Activated CD8-positive, alpha-beta memory T cell treated with anti-CD3 and anti-CD28 coated beads for 36 hours (primary cell): ENCODE results near the gene TRIM14. TPM values are rescaled to one million over a fixed set of nuclear protein-coding genes. Genes with fewer than 3 reads are reported as not detected.

Source experiments
- CTCF ChIA-PET: fragments of 350-600 bp; sonication (Branson Sonifier 250); formaldehyde crosslinking; loops from one replicate; lab custom pipeline; 2021; ENCODE audit warnings: antibody characterized with exemption; lab: Charles Lee
- POLR2A ChIA-PET: fragments of 350-600 bp; sonication (Branson Sonifier 250); formaldehyde crosslinking; loops from one replicate; lab custom pipeline; 2021; ENCODE audit warnings: antibody characterized with exemption; lab: Charles Lee
- total RNA-seq, 2 experiments: library from RNA; stranded (reverse); gene quantifications; one replicate each; pipeline ENCODE4 v1.2.3, GENCODE V29; 2021

The TRIM14 gene
- total RNA-seq, 2 experiments from 2014 or later: 44.6 to 45.1 TPM

DNA sequence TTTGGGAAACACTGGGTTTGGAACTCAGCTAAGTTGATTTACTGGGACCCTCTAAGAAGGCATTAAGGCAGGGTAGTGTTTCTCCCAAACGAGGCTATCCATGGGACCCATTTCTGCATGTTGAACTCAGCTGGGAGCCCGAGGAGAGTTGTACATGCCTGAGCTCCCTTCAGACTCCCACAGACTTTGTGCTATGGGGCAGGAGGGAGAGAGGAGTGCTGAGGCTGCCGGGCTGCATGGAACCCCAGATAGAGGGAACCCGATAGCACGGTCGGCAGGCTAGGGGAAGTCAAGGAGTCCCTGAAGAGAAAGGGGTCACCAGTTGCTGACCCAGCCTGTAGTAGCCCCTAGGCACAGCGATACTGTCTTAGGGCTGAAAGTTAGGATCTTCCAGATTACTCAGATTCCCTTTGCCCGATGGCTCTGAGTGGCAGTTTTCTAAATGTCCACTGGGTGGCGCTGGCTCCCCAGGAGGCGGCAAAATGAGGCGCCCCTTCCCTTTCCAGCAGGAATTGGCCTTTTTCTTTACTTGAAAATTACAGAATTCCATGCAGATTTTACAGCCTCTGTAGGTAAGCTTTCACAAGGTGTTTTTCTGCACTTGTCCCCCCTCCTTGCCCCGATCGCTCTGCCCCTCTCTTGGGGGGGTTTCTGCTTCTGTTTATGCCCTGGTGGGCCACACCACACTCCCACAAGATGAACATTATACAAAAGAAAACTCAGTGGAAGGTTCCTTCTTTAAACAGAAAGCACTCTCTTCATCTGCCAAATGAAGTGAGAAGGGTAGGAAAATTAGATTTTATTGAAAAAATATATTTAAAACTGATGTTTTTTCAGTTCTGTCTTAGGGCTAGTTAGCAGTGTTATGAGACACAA, 44.7 kb downstream of the TRIM14 start:
- CTCF ChIA-PET: interaction anchor here (0.9 to 2.4 kb wide), 14 partner anchors 10 to 189 kb away, joined by 3 to 9 read pairs (median 4); partner anchors contain the start of gene NANS
- POLR2A ChIA-PET: interaction anchor here (0.7 to 1.0 kb wide), 2 partner anchors 18 to 170 kb away, joined by 3 to 4 read pairs; partner anchors contain the start of gene NANS

GRCh38 chr9:98071737-98072136, 47.3 kb downstream of the TRIM14 start:
- POLR2A ChIA-PET: interaction anchor here (0.9 kb wide), 1 partner anchor 15 kb away, joined by 5 read pairs; no protein-coding TSS in a partner anchor

DNA sequence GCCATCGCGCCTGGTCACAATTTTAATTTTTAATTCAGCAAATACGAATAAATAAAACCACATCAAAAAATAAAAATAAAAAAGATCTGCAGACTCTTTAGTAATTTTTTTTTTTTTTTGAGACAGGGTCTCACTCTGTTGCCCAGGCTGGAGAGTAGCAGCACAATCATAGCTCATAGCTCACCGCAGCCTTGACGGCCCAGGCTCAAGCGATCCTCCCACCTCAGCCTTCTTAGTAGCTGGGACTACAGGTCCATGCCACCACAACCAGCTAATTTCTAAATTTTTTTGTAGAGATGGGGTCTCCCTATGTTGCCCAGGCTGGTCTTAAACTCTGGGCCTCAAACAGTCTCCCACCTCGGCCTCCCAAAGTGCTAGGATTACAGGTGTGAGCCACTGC, 48.3 kb downstream of the TRIM14 start:
- CTCF ChIA-PET: no interaction called here
- POLR2A ChIA-PET: no interaction called here

More at GRCh38 chr9:98071737-98072136, 47.3 kb downstream of the TRIM14 start:
- CTCF ChIA-PET: no interaction called here

DNA sequence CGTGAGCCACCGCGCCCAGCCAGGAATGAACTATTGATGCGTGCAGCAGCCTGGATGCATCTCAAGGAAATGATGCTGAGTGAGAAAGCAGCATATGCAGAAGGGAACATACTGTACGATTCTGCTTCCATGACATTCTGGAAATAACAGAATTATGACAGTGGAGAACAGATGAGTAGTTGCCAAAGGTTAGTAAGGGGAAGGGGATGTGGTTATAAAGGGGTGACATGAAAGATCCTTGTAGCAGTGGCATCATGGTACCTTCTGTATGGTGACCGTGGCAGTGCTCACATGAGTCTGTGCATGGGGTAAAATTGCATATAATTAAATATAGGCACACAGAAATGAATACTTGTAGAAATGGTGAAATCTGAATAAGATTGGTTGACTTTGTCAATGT, 49.5 kb downstream of the TRIM14 start:
- ChIA-PET POLR2A (no interaction called here), CTCF (no interaction called here)

DNA sequence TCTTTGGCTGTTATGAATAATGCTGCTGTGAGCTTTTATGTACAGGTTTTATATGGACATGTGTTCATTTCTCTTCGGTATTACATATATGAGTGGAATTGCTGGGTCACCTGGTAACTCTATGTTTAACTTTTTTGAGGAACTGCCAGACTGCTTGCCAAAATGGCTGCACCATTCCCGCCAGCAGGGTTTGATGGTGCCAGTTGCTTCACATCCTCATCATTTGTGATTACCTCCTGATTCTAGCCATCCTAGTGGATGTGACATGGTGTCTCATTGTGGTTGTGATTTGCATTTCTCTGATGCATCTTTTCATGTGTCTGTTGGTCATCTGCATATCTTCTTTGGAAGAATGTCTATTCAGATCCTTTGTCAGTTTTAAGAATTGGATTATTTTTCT, 51.8 kb downstream of the TRIM14 start:
- POLR2A ChIA-PET: no interaction called here
- CTCF ChIA-PET: no interaction called here

GRCh38 chr9:98066235-98066634, 52.8 kb downstream of the TRIM14 start:
- CTCF ChIA-PET: no interaction called here
- POLR2A ChIA-PET: no interaction called here

DNA sequence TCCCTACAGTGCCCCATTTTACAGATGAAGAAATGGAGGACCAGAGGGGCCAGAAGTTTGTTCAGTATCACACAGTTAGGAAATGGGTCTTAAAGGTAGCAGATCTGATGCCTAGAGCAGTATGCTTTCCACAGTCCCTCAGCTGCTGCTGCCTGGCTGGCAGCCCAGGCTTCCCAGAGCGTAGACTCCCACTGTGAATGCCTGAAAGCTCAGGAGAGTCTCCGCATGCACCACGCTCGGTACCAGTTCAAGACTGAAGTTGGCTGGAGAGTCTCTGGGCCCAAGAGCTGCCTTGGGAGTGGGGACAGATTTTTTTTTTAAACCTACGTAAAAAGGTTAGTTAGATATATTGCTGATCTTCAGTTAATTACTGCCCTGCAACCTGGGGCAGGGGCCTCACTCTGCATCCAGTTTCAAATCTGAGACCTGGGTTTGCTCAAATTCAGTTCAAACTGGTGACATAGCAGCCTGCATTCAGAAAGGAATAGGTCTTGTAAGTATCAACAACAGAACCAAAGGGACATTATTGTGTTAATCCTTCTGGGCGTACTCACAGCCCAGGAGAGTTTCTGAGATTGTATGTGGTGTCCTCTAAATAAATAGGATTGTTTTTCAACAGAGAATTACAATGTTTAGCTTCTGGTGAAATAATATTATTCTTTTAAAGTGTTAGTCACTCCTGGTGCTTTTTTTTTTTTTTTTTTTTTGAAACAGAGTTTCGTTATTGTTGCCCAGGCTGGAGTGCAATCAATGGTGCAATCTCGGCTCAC, 54.2 kb downstream of the TRIM14 start:
- CTCF ChIA-PET: interaction anchor here (0.7 kb wide), 1 partner anchor 122 kb away, joined by 6 read pairs; no protein-coding TSS in a partner anchor
- POLR2A ChIA-PET: interaction anchor here (0.7 kb wide), 1 partner anchor 674 kb away, joined by 7 read pairs; no protein-coding TSS in a partner anchor

GRCh38 chr9:98062161-98062560, 56.9 kb downstream of the TRIM14 start:
- ChIA-PET POLR2A (no interaction called here), CTCF (interaction anchor here (1.1 kb wide), 1 partner anchor 12 kb away, joined by 3 read pairs; no protein-coding TSS in a partner anchor)

GRCh38 chr9:98057138-98057799, 61.8 kb downstream of the TRIM14 start:
- CTCF ChIA-PET: interaction anchor here (0.6 to 1.8 kb wide), 9 partner anchors 17 to 202 kb away, joined by 3 to 6 read pairs (median 3); partner anchors contain the start of genes TBC1D2 and TRMO
- POLR2A ChIA-PET: interaction anchor here (0.6 to 2.9 kb wide), 13 partner anchors 10 to 199 kb away, joined by 3 to 23 read pairs (median 5); partner anchors contain the start of genes ANP32B, CORO2A, TBC1D2 and TRIM14

DNA sequence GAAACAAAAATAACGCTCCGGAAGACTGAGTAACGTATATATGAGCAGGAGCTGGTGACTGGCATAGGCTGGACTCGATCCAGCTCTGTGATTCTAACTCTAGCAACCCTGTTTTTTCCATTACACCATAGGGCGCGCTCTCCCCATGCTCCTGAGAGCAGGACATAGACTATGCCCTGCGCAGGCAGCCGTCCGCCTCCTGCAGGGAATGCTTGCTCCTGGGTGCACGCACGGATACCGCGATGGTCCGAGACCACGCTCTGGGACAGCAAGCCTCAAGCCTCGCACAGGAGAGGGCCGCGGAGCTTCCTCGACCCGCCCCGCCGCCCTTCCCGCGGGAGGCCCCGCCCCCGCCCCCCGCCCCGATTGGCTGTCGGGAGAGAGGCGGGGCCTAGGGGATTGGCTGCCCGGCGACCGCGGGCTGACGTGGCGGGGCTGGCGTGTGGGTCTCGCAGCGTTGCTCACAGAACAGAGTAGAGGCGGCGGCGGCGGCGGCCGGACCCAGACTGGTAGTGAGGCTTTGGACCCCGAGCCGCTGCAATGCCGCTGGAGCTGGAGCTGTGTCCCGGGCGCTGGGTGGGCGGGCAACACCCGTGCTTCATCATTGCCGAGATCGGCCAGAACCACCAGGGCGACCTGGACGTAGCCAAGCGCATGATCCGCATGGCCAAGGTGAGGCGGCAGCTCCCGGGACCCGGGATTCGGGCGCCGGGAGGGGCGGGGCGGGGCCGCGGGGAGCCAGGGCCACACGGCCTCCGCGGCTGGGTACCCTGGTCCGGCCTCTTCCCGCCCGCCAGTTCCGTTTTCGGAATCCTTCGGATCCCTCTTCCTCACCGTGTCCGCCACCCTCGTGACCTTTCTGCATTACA, 62.5 kb downstream of the TRIM14 start, which contains the start of gene NANS:
Gene NANS, plus strand, starts transcription at position 464 of the 869 bp plus-strand sequence. Its CDS starts 77 bp downstream, at position 541.
- POLR2A ChIA-PET: interaction anchor here (0.6 to 2.9 kb wide), 12 partner anchors 9 to 200 kb away, joined by 3 to 23 read pairs (median 8); partner anchors contain the start of genes ANP32B, CORO2A, TBC1D2 and TRIM14
- CTCF ChIA-PET: interaction anchor here (0.5 to 1.8 kb wide), 7 partner anchors 9 to 200 kb away, joined by 3 to 6 read pairs (median 3); no protein-coding TSS in a partner anchor

DNA sequence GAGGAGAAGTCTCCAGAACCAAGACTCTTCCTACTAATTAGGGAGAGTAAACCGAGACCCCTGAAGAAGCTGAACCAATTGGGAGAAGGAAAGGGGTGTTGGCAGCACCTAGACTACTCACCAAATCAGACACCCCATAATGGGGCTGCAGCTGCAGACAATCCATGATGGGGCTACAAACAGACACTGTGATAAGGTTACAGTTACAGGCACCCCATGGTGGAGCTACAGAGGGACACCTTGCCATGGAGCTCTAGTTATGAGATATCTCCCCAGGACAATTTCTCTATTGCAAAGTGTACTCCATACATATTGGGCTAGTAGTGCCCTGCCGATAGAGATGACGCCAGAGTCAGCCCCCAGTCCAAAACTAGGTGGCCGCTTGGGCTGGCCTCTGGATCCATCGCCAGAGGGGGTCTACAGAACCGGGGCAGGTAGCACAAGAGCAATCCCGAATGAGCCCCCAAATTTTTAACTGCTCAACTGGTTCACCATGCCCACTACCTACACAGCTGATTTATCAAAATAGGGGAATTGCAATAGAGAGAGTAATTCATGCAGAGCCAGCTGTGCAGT, 64.6 kb downstream of the TRIM14 start:
- ChIA-PET CTCF (interaction anchor here (0.8 kb wide), 1 partner anchor 132 kb away, joined by 5 read pairs; the partner anchor contains the start of gene TRMO), POLR2A (no interaction called here)

DNA sequence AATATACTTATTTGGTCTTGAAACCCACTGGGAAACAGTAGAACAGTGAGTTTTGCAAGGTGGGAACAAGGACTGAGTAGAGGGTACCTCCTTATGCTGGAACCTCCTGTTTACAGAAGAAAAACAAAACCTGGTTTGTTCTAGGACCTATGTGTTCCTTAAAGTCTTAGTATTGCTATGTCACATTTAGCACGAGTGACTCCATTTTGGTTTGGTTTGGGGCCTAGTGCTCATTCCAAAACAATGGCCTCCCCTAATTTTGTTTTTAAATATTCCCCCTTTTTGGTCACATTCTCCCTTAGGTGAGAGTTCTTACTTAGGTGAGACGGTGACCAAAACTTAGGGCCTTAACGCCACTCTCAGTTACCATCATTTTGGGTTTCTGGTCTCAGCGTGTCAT, 68.7 kb downstream of the TRIM14 start:
- POLR2A ChIA-PET: no interaction called here
- CTCF ChIA-PET: interaction anchor here (1.2 kb wide), 1 partner anchor 16 kb away, joined by 4 read pairs; no protein-coding TSS in a partner anchor

- CTCF ChIA-PET: interaction anchor here (1.2 kb wide), 1 partner anchor 15 kb away, joined by 4 read pairs; no protein-coding TSS in a partner anchor
- POLR2A ChIA-PET: no interaction called here
Measured at GRCh38 chr9:98049288-98050072, 69.5 kb downstream of the TRIM14 start.

DNA sequence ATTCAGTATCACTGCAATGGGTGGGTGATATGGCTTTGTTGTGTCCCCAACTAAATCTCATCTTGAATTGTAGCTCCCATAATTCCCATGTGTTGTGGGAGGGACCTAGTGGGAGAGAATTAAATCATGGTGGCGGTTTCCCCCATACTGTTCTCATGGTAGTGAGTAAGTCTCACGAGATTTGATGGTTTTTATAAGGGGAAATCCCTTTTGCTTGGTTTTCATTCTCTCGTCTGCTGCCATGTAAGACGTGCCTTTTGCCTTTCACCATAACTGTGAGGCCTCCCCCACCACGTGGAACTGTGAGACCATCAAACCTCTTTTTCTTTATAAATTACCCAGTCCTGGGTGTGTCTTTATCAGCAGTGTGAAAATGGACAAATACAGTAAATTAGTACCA, 72.0 kb downstream of the TRIM14 start:
- POLR2A ChIA-PET: interaction anchor here (2.1 kb wide), 1 partner anchor 10 kb away, joined by 11 read pairs; the partner anchor contains the start of gene NANS
- CTCF ChIA-PET: interaction anchor here (3.4 kb wide), 1 partner anchor 12 kb away, joined by 18 read pairs; no protein-coding TSS in a partner anchor

GRCh38 chr9:98046180-98046543, 72.9 kb downstream of the TRIM14 start:
- POLR2A ChIA-PET: interaction anchor here (1.7 to 2.1 kb wide), 2 partner anchors 10 to 11 kb away, joined by 10 to 11 read pairs; partner anchors contain the start of gene NANS
- CTCF ChIA-PET: interaction anchor here (1.3 to 3.4 kb wide), 3 partner anchors 11 to 123 kb away, joined by 3 to 18 read pairs (median 8); partner anchors contain the start of genes TRIM14 and TRMO
